Suprapubic skin (tissue), 4 donors: ENCODE results near the gene RGS6. TPM values are rescaled to one million over a fixed set of nuclear protein-coding genes. Genes with fewer than 3 reads are reported as not detected.

ENCODE experiments used
- DNase-seq, 2 donors: peaks; one replicate each; pipeline ENCODE4 v3.0.0-alpha.2; 2019; ENCODE audit warnings: low spot score in 2 of 2
- H3K27ac ChIP-seq: fragments of 200-600 bp; sonication (generic); one replicate; pipeline ENCODE4 v1.5.1; 2019
- H3K27me3 ChIP-seq: fragments of 200-600 bp; sonication (generic); one replicate; pipeline ENCODE4 v1.5.1; 2019
- H3K36me3 ChIP-seq: fragments of 200-600 bp; sonication (generic); one replicate; pipeline ENCODE4 v1.5.1; 2019
- H3K4me1 ChIP-seq: fragments of 200-600 bp; sonication (generic); one replicate; pipeline ENCODE4 v1.5.1; 2019
- H3K4me3 ChIP-seq: fragments of 200-600 bp; sonication (generic); one replicate; pipeline ENCODE4 v1.5.1; 2019; ENCODE audit warnings: mild to moderate bottlenecking
- H3K9me3 ChIP-seq: fragments of 200-600 bp; sonication (generic); one replicate; pipeline ENCODE4 v1.5.1; 2019
- CTCF ChIP-seq, 2 donors: fragments of 200-600 bp in 1 of 2; fragments of 450-650 bp in 1 of 2; sonication (generic) in 1 of 2; IDR thresholded peaks; one replicate each; pipeline ENCODE4 v1.5.1; 2016 to 2019; ENCODE audit warnings: antibody characterized with exemption in 2 of 2, mild to moderate bottlenecking in 1 of 2, moderate library complexity in 1 of 2
- EP300 ChIP-seq: sonication (generic); formaldehyde crosslinking; IDR thresholded peaks from one replicate; pipeline ENCODE4 v1.6.1; 2017; ENCODE audit warnings: antibody characterized with exemption
- POLR2A ChIP-seq, 2 donors: fragments of 450-650 bp; IDR thresholded peaks; one replicate each; pipeline ENCODE4 v1.6.1; 2017; ENCODE audit warnings: antibody characterized with exemption in 2 of 2, mild to moderate bottlenecking in 2 of 2, moderate library complexity in 2 of 2
- POLR2AphosphoS5 ChIP-seq, 3 donors: sonication (generic); formaldehyde crosslinking; IDR thresholded peaks; one replicate each; pipeline ENCODE4 v1.6.1; 2017; ENCODE audit warnings: antibody characterized with exemption in 3 of 3
- WGBS: methylation state at CpG from one replicate; pipeline ENCODE4 v1.1.5; 2018; 5-methylcytosine and 5-hydroxymethylcytosine counted together
- total RNA-seq, 4 donors: library from RNA; depleted of rRNA; stranded (reverse); fragments of >200 nt; gene quantifications; one replicate each; pipeline ENCODE4 v1.1.0, GENCODE V29; 2016

RGS6 gene
- total RNA-seq, 4 donors from 2014 or later: 0.08 to 4.4 (median 1.0) TPM

- Histone ChIP-seq H3K4me3 (no peak overlapping the region), H3K27ac (no peak overlapping the region), H3K36me3 (no peaks in the 10 kb centered on the region), H3K4me1 (no peaks in the 10 kb centered on the region), H3K27me3 (no peaks in the 10 kb centered on the region), H3K9me3 (no peaks in the 10 kb centered on the region)
- no peak for TF ChIP-seq CTCF (IDR thresholded peaks at IDR 0.05)
- no peak for TF ChIP-seq EP300
- no peak for TF ChIP-seq POLR2AphosphoS5 (IDR thresholded peaks at IDR 0.05)
- TF ChIP-seq POLR2A (IDR thresholded peaks at IDR 0.05): no peak
- WGBS: 90% methylated on average over 7 of the region's 7 CpGs
- no peak for DNase-seq
Observed at GRCh38 chr14:72389200-72389599, 457.0 kb downstream of the RGS6 start.

GRCh38 chr14:72401101-72401625, 468.9 kb downstream of the RGS6 start:
- Histone ChIP-seq H3K27me3 (no peaks in the 10 kb centered on the region), H3K4me3 (no peak overlapping the region), H3K4me1 (no peaks in the 10 kb centered on the region), H3K36me3 (no peaks in the 10 kb centered on the region), H3K27ac (no peak overlapping the region), H3K9me3 (no peaks in the 10 kb centered on the region)
- no peak for DNase-seq
- WGBS: 56% methylated on average over 4 of the region's 4 CpGs
- TF ChIP-seq EP300 (no peak), CTCF (IDR thresholded peaks at IDR 0.05) (no peak), POLR2A (IDR thresholded peaks at IDR 0.05) (no peak), POLR2AphosphoS5 (IDR thresholded peaks at IDR 0.05) (no peak)

GRCh38 chr14:72401632-72402376, 469.6 kb downstream of the RGS6 start:
- TF ChIP-seq CTCF (IDR thresholded peaks at IDR 0.05) (no peak), EP300 (no peak)
- Histone ChIP-seq H3K27ac (no peak overlapping the region), H3K36me3 (no peaks in the 10 kb centered on the region), H3K27me3 (no peaks in the 10 kb centered on the region), H3K9me3 (no peaks in the 10 kb centered on the region), H3K4me3 (no peak overlapping the region), H3K4me1 (no peaks in the 10 kb centered on the region)
- no peak for DNase-seq
- 38% methylated on average over 8 of the region's 8 CpGs for WGBS

- H3K36me3 ChIP-seq: no peaks in the 10 kb centered on the region
- no peak overlapping the region for H3K27ac ChIP-seq
- H3K4me3 ChIP-seq: no peak overlapping the region
- no peaks in the 10 kb centered on the region for H3K27me3 ChIP-seq
- no peaks in the 10 kb centered on the region for H3K4me1 ChIP-seq
- 65% methylated on average over 3 of the region's 3 CpGs for WGBS
- no peaks in the 10 kb centered on the region for H3K9me3 ChIP-seq
- DNase-seq: no peak
- TF ChIP-seq EP300 (no peak), CTCF (IDR thresholded peaks at IDR 0.05) (no peak), POLR2A (IDR thresholded peaks at IDR 0.05) (no peak), POLR2AphosphoS5 (IDR thresholded peaks at IDR 0.05) (no peak)
Observed at GRCh38 chr14:72402377-72402772, 470.1 kb downstream of the RGS6 start.

GRCh38 chr14:72404106-72404774, 472.0 kb downstream of the RGS6 start:
- 47% methylated on average over 4 of the region's 4 CpGs for WGBS
- Histone ChIP-seq H3K4me3 (no peak overlapping the region), H3K9me3 (peaks cover 5% of the 10 kb centered on the region), H3K27ac (peak overlapping the region; percentile 52), H3K36me3 (no peaks in the 10 kb centered on the region), H3K4me1 (no peaks in the 10 kb centered on the region), H3K27me3 (no peaks in the 10 kb centered on the region)
- TF ChIP-seq EP300 (no peak), POLR2A (IDR thresholded peaks at IDR 0.05) (no peak), CTCF (IDR thresholded peaks at IDR 0.05) (no peak), POLR2AphosphoS5 (IDR thresholded peaks at IDR 0.05) (no peak)
- no peak for DNase-seq
